Measurements from ENCODE around the gene ARF1.

ARF1 gene

GRCh38 chr1:228050571-228051231 is 31.8 kb upstream of the ARF1 start:
- no peak for DNase-seq (ENCODE audit: low spot score)

GRCh38 chr1:228058172-228058948 is 24.1 kb upstream of the ARF1 start:
- DNase-seq (ENCODE audit: low spot score) = no peak

- DNase-seq (ENCODE audit: low spot score) = no peak
Observed at GRCh38 chr1:228058949-228059633, 23.4 kb upstream of the ARF1 start.

GRCh38 chr1:228059634-228060457 is 22.7 kb upstream of the ARF1 start:
- no peak for DNase-seq (ENCODE audit: low spot score)

- DNase-seq (ENCODE audit: low spot score) = no peak
Observed at GRCh38 chr1:228060458-228061190, 21.9 kb upstream of the ARF1 start.

GRCh38 chr1:228061411-228062084 is 21.0 kb upstream of the ARF1 start:
- DNase-seq (ENCODE audit: low spot score) = no peak

GRCh38 chr1:228062085-228062791 is 20.3 kb upstream of the ARF1 start:
- no peak for DNase-seq (ENCODE audit: low spot score)

GRCh38 chr1:228062812-228063211 is 19.7 kb upstream of the ARF1 start:
- no peak for DNase-seq (ENCODE audit: low spot score)

- DNase-seq (ENCODE audit: low spot score) = no peak
Observed at GRCh38 chr1:228063251-228064191, 19.0 kb upstream of the ARF1 start.

GRCh38 chr1:228064296-228064695 is 18.2 kb upstream of the ARF1 start:
- DNase-seq (ENCODE audit: low spot score) = no peak

GRCh38 chr1:228064741-228065542 is 17.6 kb upstream of the ARF1 start:
- no peak for DNase-seq (ENCODE audit: low spot score)

GRCh38 chr1:228065543-228066347 is 16.8 kb upstream of the ARF1 start:
- DNase-seq (ENCODE audit: low spot score) = no peak

- no peak for DNase-seq (ENCODE audit: low spot score)
Observed at GRCh38 chr1:228066416-228066815, 16.1 kb upstream of the ARF1 start.

- no peak for DNase-seq (ENCODE audit: low spot score)
Observed at GRCh38 chr1:228066891-228067654, 15.4 kb upstream of the ARF1 start.

- DNase-seq (ENCODE audit: low spot score) = no peak
Observed at GRCh38 chr1:228068359-228068758, 14.1 kb upstream of the ARF1 start.

GRCh38 chr1:228070173-228070572 is 12.3 kb upstream of the ARF1 start:
- DNase-seq (ENCODE audit: low spot score) = no peak

- no peak for DNase-seq (ENCODE audit: low spot score)
Observed at GRCh38 chr1:228070851-228071250, 11.7 kb upstream of the ARF1 start.

Data from AG08395 (cell line).